ENCODE results near the gene PLCL2.

The PLCL2 gene

DNA sequence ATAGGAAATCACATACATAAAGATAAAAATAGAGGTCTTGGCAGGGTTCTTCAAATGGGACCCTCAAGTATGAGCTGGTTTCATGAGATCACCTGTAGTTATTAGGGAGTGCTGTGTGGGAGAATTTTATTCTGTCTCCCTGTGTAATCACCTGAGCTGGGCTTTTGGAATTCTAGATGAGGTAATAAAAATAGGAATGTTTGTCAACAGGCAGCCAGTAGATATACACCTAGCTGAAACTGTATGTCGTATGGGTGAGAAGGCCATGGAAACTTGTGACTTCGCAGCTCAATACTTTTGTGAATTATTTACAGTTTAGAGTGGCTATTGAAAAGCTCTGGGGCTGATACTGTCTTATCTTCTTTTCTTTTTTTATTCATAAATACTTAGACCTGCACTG lies 40.5 kb upstream of the PLCL2 start:
- Histone ChIP-seq H3K9me3 (ENCODE audit: control insufficient read depth, insufficient read depth, low read length) (no peaks in the 10 kb centered on the region), H3K27ac (ENCODE audit: low read depth, low read length) (no peak overlapping the region), H4K20me1 (ENCODE audit: control insufficient read depth, insufficient read depth, low read depth, low read length) (no peaks in the 10 kb centered on the region), H3K36me3 (ENCODE audit: control insufficient read depth, low read length) (no peaks in the 10 kb centered on the region), H3K4me2 (ENCODE audit: low read length) (no peak overlapping the region), H3K4me3 (ENCODE audit: low read length) (no peak overlapping the region), H3K27me3 (ENCODE audit: control insufficient read depth, low read length) (no peaks in the 10 kb centered on the region), H3K4me1 (ENCODE audit: control insufficient read depth, low read length) (peaks cover 27% of the 10 kb centered on the region), H3F3A (ENCODE audit: control insufficient read depth, insufficient read depth) (0 out of 2 replicates have a peak, but pooled peaks cover 3% of the 10 kb centered on the region), H3K79me2 (ENCODE audit: control insufficient read depth, low read length) (no peaks in the 10 kb centered on the region), H3K9me2 (replicated peaks; ENCODE audit: control insufficient read depth, low read length) (no peaks in the 10 kb centered on the region)
- TF ChIP-seq, protein P1, sequence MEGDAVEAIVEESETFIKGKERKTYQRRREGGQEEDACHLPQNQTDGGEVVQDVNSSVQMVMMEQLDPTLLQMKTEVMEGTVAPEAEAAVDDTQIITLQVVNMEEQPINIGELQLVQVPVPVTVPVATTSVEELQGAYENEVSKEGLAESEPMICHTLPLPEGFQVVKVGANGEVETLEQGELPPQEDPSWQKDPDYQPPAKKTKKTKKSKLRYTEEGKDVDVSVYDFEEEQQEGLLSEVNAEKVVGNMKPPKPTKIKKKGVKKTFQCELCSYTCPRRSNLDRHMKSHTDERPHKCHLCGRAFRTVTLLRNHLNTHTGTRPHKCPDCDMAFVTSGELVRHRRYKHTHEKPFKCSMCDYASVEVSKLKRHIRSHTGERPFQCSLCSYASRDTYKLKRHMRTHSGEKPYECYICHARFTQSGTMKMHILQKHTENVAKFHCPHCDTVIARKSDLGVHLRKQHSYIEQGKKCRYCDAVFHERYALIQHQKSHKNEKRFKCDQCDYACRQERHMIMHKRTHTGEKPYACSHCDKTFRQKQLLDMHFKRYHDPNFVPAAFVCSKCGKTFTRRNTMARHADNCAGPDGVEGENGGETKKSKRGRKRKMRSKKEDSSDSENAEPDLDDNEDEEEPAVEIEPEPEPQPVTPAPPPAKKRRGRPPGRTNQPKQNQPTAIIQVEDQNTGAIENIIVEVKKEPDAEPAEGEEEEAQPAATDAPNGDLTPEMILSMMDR (IDR thresholded peaks at IDR 0.05; ENCODE audit: low read depth, low read length, poor library complexity, severe bottlenecking), result no peak
- TF ChIP-seq EZH2phosphoT487 (IDR thresholded peaks at IDR 0.05; ENCODE audit: borderline replicate concordance, low read length), result no peak

DNA sequence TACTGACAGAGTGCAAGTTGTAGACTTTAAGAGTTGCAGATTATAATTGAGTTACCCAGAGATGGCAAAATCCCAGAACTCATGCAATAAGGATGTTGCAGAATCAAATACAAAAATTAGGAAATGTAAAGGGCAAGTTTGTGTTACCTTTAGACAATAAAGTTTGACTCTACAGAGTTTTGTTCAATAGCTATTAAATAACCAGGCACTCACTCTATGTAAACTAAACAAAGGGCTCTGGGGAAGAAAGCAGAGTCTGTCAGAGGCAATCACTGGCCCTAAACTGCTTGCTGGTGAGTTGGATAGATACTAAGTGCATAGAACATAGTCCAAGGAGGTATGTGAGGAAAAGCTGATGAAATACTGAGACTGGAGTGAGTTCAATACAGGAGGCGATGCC lies 40.0 kb upstream of the PLCL2 start:
- Histone ChIP-seq H3K36me3 (ENCODE audit: control insufficient read depth, low read length) (no peaks in the 10 kb centered on the region), H3K4me1 (ENCODE audit: control insufficient read depth, low read length) (peaks cover 33% of the 10 kb centered on the region), H3K9me3 (ENCODE audit: control insufficient read depth, insufficient read depth, low read length) (no peaks in the 10 kb centered on the region), H4K20me1 (ENCODE audit: control insufficient read depth, insufficient read depth, low read depth, low read length) (no peaks in the 10 kb centered on the region), H3K27ac (ENCODE audit: low read depth, low read length) (no peak overlapping the region), H3K4me2 (ENCODE audit: low read length) (no peak overlapping the region), H3K27me3 (ENCODE audit: control insufficient read depth, low read length) (no peaks in the 10 kb centered on the region), H3K9me2 (replicated peaks; ENCODE audit: control insufficient read depth, low read length) (no peaks in the 10 kb centered on the region), H3F3A (ENCODE audit: control insufficient read depth, insufficient read depth) (0 out of 2 replicates have a peak, but pooled peaks cover 3% of the 10 kb centered on the region), H3K4me3 (ENCODE audit: low read length) (no peak overlapping the region), H3K79me2 (ENCODE audit: control insufficient read depth, low read length) (no peaks in the 10 kb centered on the region)
- TF ChIP-seq, protein P1 (IDR thresholded peaks at IDR 0.05; ENCODE audit: low read depth, low read length, poor library complexity, severe bottlenecking), result no peak
- no peak for TF ChIP-seq EZH2phosphoT487 (IDR thresholded peaks at IDR 0.05; ENCODE audit: borderline replicate concordance, low read length)

DNA sequence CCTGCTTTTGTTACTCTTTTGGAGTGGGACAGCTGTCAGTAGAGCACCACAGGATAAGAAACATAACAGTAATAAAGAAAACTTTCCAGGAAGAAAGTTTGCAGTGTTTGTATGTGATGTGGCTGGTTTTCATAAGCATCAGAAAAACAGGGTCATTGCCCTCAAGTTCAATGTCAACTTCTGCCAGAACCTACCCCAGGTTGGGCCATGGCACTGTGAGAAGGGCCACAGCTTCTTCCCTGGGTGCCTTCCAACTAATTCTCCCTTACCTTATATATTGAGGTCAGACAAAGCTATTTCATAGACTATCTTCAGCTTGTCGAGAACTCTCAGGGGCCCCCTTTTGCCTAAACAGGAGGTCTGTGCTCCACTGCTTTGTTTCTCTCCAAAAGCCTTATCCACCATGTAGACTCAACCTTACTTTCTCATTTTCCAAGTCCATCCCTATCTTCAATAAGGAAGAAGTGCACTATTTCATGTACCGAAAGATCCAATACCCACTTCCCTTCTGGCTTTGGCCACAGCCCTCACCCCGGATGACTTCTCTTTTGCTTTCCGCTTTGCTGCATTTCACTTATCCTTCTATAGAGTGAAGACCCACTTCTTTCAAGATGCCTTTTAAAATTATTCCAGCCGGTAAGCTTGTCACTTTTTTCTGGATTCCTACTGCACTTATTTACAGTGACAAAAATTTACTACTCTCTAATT lies 38.2 kb upstream of the PLCL2 start:
- TF ChIP-seq, protein P1 (IDR thresholded peaks at IDR 0.05; ENCODE audit: low read depth, low read length, poor library complexity, severe bottlenecking), result no peak
- no peak for TF ChIP-seq EZH2phosphoT487 (IDR thresholded peaks at IDR 0.05; ENCODE audit: borderline replicate concordance, low read length)
- Histone ChIP-seq H3K27ac (ENCODE audit: low read depth, low read length) (no peak overlapping the region), H3F3A (ENCODE audit: control insufficient read depth, insufficient read depth) (0 out of 2 replicates have a peak, but pooled peaks cover 3% of the 10 kb centered on the region), H3K27me3 (ENCODE audit: control insufficient read depth, low read length) (no peaks in the 10 kb centered on the region), H3K4me1 (ENCODE audit: control insufficient read depth, low read length) (peaks cover 27% of the 10 kb centered on the region), H3K9me3 (ENCODE audit: control insufficient read depth, insufficient read depth, low read length) (no peaks in the 10 kb centered on the region), H3K36me3 (ENCODE audit: control insufficient read depth, low read length) (no peaks in the 10 kb centered on the region), H3K4me3 (ENCODE audit: low read length) (no peak overlapping the region), H3K4me2 (ENCODE audit: low read length) (no peak overlapping the region), H3K79me2 (ENCODE audit: control insufficient read depth, low read length) (no peaks in the 10 kb centered on the region), H3K9me2 (replicated peaks; ENCODE audit: control insufficient read depth, low read length) (no peaks in the 10 kb centered on the region), H4K20me1 (ENCODE audit: control insufficient read depth, insufficient read depth, low read depth, low read length) (no peaks in the 10 kb centered on the region)
